Fibroblast of upper back skin (primary cell): ENCODE results near the gene ARNT2.
A peak's percentile ranks its signal among the peaks of the same experiment; 100 is the strongest.
"Not testable (repeated sequence)": the region's sequence is repeated elsewhere in the genome, so short reads cannot be mapped to it uniquely, and the experiment has no call there.

ENCODE experiments used
- DNase-seq: peaks from one replicate; pipeline ENCODE4 v3.0.0-alpha.2; 2013

ARNT2 gene

DNA sequence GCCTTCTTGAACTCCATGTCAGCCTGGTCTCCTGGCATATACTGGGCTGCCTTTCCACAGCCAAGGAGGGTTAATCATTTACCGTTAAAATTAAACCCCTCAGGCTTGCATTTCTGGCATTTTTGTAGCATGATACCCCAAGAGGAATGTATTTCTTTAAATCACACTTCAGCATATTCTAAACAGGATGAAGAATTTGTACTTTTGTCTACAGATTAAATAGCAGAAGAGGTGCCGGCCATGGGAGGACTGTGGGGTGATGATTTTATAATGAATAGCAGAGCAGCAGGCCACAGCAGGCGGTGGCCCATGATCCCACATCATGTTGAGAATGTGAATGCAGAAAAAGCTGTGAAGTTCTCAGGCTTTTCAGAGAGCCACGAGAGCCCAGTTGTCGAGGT lies 90.2 kb downstream of the ARNT2 start:
- peak; percentile 95 for DNase-seq

DNA sequence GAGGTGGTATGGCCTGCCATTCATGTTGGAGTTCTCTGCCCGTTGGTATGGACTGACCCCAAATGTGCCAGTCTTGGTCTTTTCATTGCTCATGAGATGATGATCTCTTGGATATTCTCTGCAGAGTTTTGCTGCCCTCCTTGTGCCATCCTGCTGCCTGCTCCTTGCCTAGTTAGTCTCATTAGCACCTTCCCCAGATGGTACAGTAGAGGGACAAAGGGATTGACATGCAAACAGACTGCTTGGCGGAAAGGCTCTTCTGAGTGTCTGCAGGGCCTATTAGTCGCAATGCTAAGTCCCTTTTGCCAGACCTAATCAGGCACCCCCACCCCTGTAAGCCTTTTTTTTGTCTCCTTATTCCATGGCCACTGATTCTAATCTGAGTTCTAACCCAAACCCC lies 90.6 kb downstream of the ARNT2 start:
- DNase-seq = no peak

DNA sequence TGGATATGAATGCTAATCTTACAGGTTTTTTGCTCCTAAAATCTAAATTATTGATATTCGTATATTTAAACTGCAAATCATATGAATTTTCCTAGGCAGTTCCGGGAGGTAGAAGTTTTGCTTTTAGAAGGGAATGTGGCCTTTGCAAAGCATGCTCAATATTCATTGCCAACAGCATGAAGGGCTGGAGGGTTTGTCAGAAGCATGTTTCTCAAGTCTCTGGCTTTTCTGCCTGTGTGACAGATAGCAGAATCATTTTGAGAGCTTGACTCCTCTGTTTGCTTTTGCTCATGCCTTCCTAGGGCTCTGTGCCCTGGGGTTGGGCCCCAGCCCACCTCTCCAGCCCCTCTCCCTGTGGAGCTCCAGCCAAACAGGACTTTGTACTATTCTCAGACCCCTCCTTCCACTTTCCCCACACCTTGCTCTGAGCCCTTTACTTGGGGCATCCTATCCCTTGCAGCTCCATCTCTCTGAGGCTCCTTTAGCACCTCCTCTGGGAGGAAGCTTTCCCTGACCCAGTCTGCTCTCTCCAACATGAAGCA lies 91.3 kb downstream of the ARNT2 start:
- no peak for DNase-seq

DNA sequence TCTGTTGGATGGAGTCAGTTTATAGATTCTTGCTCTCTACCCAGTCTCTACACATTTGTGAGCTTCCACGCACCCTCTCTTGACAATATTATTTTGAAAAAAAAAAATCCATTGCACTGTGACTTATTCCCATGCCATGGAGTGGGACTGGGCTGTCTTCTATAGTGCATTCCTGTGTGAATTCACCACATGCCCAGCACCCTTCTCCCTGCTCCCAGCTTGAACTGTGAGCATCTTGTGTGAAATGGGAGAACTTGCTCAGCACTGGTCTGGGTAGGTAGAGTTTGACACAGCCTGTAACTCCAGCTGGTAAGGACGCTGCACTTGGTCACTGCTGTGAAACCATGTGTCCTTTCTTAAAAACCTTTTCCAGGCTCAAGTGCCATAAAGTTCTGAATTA lies 91.9 kb downstream of the ARNT2 start:
- DNase-seq = no peak

- no peak for DNase-seq
Observed at GRCh38 chr15:80497221-80497620, 93.0 kb downstream of the ARNT2 start.

DNA sequence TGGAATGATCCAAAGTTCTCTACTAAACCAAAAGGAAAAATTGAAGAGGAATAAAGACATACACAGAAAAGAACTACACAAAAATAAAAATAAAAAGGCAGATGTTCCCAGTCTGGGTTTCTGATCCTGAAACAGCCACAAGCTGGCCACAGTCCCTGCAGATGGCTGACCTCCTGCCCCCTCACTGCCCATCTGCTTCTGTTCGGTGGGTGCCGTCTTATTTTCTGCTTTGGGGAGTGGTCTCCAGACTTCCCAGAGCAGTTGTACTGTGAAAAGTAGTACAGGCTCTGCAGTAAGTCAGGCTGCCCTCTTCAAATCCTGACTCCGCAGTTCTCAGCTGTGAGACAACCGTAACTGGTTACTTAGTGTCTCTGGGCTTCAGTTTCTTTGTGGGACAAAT lies 94.5 kb downstream of the ARNT2 start:
- no peak for DNase-seq

DNA sequence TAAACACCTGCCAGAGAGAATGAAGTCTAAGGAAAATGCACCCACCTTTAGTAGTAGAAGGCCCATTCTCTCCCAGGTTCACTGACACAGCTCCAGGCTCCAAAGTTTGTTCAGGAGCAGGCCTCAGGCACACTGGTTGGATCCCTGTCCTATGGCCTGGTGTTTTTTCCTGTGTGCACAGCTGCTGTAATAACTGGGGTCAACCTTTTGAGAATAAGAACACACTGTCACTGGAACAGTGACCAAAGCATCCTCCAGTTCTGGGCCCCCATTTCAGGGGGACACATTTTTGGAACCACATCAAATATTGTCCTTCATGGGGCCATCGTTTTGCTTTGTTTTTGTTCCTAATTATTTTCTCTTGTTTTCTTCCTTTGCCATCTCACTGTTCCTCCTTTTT lies 95.8 kb downstream of the ARNT2 start:
- no peak for DNase-seq

GRCh38 chr15:80501476-80501875 lies 97.3 kb downstream of the ARNT2 start:
- no peak for DNase-seq

DNA sequence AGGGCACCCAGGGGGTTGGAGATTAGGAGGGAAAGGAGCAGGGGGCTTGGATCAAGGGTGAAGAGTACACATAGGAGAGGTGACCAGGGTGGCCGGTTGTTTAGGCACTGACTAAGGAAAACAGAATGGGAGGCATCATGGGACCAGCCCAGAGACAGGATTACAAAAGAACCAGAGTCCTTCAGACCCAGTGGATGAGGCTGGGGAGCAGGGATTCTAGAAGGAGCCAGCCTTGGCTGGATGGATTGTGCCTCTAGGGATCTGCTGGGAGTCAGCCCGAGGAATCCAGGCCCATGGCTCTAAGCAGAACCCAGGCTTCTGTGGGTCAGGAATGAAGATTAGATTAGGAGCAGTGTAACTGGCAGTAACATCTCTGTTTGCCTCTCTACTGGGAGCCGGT lies 98.6 kb downstream of the ARNT2 start:
- no peak for DNase-seq

- no peak for DNase-seq
Observed at GRCh38 chr15:80503319-80503952, 99.3 kb downstream of the ARNT2 start.

- no peak for DNase-seq
Observed at GRCh38 chr15:80504931-80505330, 100.7 kb downstream of the ARNT2 start.

- DNase-seq = no peak
Observed at GRCh38 chr15:80506286-80506893, 102.2 kb downstream of the ARNT2 start.

DNA sequence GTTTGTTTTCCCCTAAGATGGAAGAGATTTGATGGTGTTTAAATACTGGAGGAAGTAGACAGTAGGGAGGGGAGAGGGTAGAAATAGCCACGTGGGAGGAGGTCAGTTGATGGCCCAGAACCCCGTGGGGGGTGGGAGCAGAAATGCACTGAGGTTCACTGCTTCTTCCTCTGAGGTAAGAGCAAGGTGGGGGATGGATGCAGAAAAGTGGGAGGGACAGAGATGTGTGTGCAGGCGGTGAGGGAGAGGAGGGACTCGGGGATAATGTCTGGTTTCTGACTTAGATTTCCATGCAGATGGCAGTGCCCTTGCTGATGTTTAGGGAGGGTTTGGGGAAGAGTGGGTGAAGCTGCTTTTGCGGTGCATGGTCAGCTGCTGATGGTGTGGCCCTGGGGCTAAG lies 102.9 kb downstream of the ARNT2 start:
- DNase-seq = peak; percentile 80

DNA sequence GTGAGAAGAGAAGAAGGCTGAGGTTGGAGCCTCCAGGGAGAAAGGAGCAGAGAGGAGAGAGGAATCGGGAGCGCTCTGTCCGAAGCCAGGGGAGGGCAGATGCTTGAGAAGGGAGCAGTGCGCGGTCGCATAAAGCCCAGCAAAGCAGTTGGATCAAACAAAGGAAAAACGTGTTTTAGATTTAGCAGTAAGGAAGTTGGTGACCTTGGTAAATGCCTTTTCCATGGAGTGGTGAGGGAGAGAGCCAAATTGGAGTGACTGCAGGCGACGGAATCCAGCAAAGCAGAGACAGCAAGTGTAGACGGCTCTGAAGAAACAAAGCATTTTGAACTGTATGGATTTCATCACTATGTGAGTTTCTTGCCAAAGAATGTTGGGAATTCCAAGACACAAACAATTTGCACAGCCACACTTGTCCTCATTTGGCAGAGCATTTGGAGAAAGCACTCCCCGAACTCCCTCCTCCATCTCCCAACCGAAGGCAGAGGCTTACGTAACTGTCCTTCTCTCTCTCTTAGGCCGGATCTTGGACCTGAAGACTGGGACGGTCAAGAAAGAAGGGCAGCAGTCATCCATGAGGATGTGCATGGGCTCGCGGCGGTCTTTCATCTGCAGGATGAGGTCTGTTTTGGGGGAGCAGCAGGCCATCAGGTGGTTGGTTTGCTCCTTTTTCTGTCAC lies 103.6 kb downstream of the ARNT2 start:
- peak; percentile 99 for DNase-seq

GRCh38 chr15:80508783-80509182 lies 104.6 kb downstream of the ARNT2 start:
- no peak for DNase-seq

GRCh38 chr15:80509800-80510199 lies 105.6 kb downstream of the ARNT2 start:
- no peak for DNase-seq

- DNase-seq = not testable (repeated sequence)
Observed at GRCh38 chr15:80510985-80511384, 106.8 kb downstream of the ARNT2 start.

GRCh38 chr15:80512726-80513660 lies 108.8 kb downstream of the ARNT2 start:
- DNase-seq = no peak

- peak; percentile 67 for DNase-seq
Observed at GRCh38 chr15:80514071-80514780, 110.0 kb downstream of the ARNT2 start.

DNA sequence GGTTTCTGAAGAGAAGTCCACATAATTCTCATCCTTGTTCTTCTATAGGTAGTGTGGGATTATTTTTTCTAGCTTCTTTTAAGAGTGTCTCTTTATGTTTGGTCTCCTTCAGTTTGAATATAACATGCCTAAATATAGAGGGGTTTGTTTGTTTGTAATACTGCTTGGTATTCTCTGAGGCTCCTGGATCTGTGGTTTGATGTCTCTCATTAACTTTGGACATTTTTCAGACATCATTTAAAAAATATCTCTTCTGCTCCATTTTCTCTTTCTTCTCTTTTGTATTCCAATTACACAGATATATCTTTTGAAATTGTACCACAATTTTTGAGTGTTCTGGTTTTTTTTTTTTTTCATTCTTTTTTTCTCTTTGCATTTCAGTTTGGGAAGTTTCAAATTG lies 113.1 kb downstream of the ARNT2 start:
- DNase-seq = no peak

- no peak for DNase-seq
Observed at GRCh38 chr15:80518522-80518921, 114.3 kb downstream of the ARNT2 start.

DNA sequence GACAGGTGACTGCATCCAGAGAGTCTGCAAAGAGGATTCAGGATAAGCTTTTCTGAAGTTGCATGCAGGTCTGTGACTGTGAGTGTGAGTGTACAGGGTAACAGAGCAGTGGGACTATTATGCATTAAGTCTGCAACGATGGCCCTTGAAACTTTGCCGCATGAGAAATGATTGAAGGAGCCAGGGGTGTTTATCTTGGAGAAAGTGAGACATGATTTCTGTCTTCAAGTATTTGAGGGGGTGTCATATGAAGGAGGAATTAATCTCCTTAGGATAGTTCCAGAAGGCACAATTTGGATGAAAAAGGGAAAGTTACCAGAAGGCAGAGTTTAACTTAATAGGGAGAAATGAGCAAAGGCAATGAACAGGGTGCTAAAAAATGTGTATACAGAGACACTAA lies 119.6 kb downstream of the ARNT2 start:
- DNase-seq = peak; percentile 20
